Mammary epithelial cell (primary cell): Measurements from ENCODE around the gene C1orf159.

Source experiments
- CTCF ChIP-seq, 2 donors: IDR thresholded peaks in 1 of 2; conservative IDR thresholded peaks in 1 of 2; 2 replicates each; pipeline ENCODE4 v1.5.1; 2011 to 2012; ENCODE audit warnings: inconsistent platforms in 2 of 2, low read length in 2 of 2, mild to moderate bottlenecking in 2 of 2, control low read depth in 1 of 2, low read depth in 1 of 2; ENCODE audit not compliant: insufficient read depth in 1 of 2; ENCODE audit errors: extremely low read depth in 1 of 2
- EZH2 ChIP-seq: IDR thresholded peaks from 2 replicates; pipeline ENCODE4 v1.6.1; 2012; ENCODE audit warnings: low read length, inconsistent platforms, borderline replicate concordance

GRCh38 chr1:1071486-1072298, 44.2 kb downstream of the C1orf159 start:
- no peak for TF ChIP-seq CTCF (conservative IDR thresholded peaks at IDR 0.05 in 1 of 2, IDR thresholded peaks at IDR 0.05 in 1 of 2; ENCODE audit: extremely low read depth in 1 of 2, insufficient read depth in 1 of 2, low read depth in 1 of 2, low read length in 2 of 2)
- no peak for TF ChIP-seq EZH2
